Loucy (cell line): ENCODE measurements around the gene POMT1.

Source experiments
- EZH2phosphoT487 ChIP-seq: fragments of 200-600 bp; IDR thresholded peaks from 2 replicates; pipeline ENCODE4 v1.6.1; 2018; ENCODE audit warnings: antibody characterized with exemption, mild to moderate bottlenecking, moderate library complexity, borderline replicate concordance
- TF ChIP-seq, protein P1 (sequence below): fragments of 200-600 bp; sonication (generic); conservative IDR thresholded peaks from 2 replicates; pipeline ENCODE4 v1.5.1; 2014; ENCODE audit warnings: mild to moderate bottlenecking, antibody characterized with exemption, low read length

DNA sequence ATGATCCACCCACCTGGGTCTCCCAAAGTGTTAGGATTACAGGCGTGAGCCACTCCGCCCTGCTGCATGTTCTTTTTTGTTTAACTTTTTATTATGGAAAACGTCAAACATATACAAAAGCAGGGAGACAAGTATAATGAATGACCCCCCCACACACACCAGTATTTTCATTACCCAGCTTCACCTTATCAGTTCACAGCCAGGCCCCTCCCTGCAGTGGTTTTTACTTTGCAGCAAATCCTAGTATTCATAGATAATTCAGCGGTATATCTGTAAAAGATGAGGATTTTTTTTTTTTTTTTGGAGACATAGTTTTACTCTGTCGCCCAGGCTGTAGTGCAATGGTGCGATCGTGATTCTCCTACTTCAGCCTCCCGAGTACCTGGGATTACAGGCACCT lies 2.3 kb downstream of the POMT1 start:
- TF ChIP-seq, protein P1, sequence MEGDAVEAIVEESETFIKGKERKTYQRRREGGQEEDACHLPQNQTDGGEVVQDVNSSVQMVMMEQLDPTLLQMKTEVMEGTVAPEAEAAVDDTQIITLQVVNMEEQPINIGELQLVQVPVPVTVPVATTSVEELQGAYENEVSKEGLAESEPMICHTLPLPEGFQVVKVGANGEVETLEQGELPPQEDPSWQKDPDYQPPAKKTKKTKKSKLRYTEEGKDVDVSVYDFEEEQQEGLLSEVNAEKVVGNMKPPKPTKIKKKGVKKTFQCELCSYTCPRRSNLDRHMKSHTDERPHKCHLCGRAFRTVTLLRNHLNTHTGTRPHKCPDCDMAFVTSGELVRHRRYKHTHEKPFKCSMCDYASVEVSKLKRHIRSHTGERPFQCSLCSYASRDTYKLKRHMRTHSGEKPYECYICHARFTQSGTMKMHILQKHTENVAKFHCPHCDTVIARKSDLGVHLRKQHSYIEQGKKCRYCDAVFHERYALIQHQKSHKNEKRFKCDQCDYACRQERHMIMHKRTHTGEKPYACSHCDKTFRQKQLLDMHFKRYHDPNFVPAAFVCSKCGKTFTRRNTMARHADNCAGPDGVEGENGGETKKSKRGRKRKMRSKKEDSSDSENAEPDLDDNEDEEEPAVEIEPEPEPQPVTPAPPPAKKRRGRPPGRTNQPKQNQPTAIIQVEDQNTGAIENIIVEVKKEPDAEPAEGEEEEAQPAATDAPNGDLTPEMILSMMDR, result no peak
- TF ChIP-seq EZH2phosphoT487, result no peak
